ENCODE results near the gene EIF4A2.

- peak; percentile 68 for TF ChIP-seq SMAD1 (IDR thresholded peaks at IDR 0.05; ENCODE audit: low read depth, partially characterized antibody)
- 0 out of 2 replicates have a peak, but pooled peaks have one; percentile 64 for TF ChIP-seq CREM (IDR thresholded peaks at IDR 0.05; ENCODE audit: low read depth)
Observed at GRCh38 chr3:186783731-186784515, 546 bp downstream of the EIF4A2 start.

Measured in GM12878 (cell line).